ENCODE results near the gene LRRC40. TPM values are rescaled to one million over a fixed set of nuclear protein-coding genes. Genes with fewer than 3 reads are reported as not detected.

Gene LRRC40
- total and polyA plus RNA-seq, 8 donors, result 1.4 to 32.7 (median 5.9) TPM

- Histone ChIP-seq H3K27ac (no peak overlapping the region), H3K4me3 (no peak overlapping the region), H3K27me3 (no peaks in the 10 kb centered on the region), H3K4me1 (no peaks in the 10 kb centered on the region), H3K9me3 (no peaks in the 10 kb centered on the region), H3K36me3 (no peaks in the 10 kb centered on the region)
- WGBS, 5 donors, result 70 to 83% (median 75%) methylated on average over 2 of the region's 2 CpGs
- TF ChIP-seq POLR2AphosphoS5 (IDR thresholded peaks at IDR 0.05) (no peak), POLR2A (IDR thresholded peaks at IDR 0.05) (no peak), CTCF (IDR thresholded peaks at IDR 0.05) (no peak)
- intact Hi-C loops (cut with DNase I; ENCODE audit: low total_unique reads), result no loop called here
- DNase-seq, result no peak
Observed at GRCh38 chr1:70101231-70101630, 104.1 kb downstream of the LRRC40 start.

Small RNA genes lying within 50 kb of the gene (small RNA-seq; reads per million reads assigned to genes)
- 0 to 0.07 (median 0) reads per million in 4 donors for gene RN7SL242P

Other genes starting within 250 kb of the LRRC40 start
- 100 to 1,000 TPM in 4 of 5 donors, 10 to 100 TPM in 1; 73.3 to 422 (median 281) TPM for gene SRSF11, start 15.8 kb upstream of the LRRC40 start, total RNA-seq
- gene SRSF11, start 15.8 kb upstream of the LRRC40 start, polyA plus RNA-seq, result 100 to 1,000 TPM in 2 of 3 donors, 10 to 100 TPM in 1; 42.8 to 436 (median 135) TPM
- 100 to 1,000 TPM in 1 of 5 donors, 10 to 100 TPM in 4; 12.9 to 135 (median 19.1) TPM for gene ANKRD13C, start 149.1 kb upstream of the LRRC40 start, total RNA-seq
- gene ANKRD13C, start 149.1 kb upstream of the LRRC40 start, polyA plus RNA-seq, result 10 to 100 TPM in 1 of 3 donors, 1 to 10 TPM in 2; 6.8 to 12.7 (median 9.3) TPM
- gene CTH, start 205.7 kb upstream of the LRRC40 start, total RNA-seq, result 10 to 100 TPM in 1 of 5 donors, 1 to 10 TPM in 3, under 1 TPM in 1; 0.89 to 16.9 (median 5.5) TPM
- gene CTH, start 205.7 kb upstream of the LRRC40 start, polyA plus RNA-seq, result 1 to 10 TPM; 5.5 to 8.6 (median 5.8) TPM